A673 (cell line): Measurements from ENCODE around the gene ZNF81. TPM values are rescaled to one million over a fixed set of nuclear protein-coding genes. Genes with fewer than 3 reads are reported as not detected.

Experiments used
- BruUV-seq: library from RNA; stranded (reverse); fragments of 400-500 nt; replicated peaks from 2 replicates; lab custom pipeline; 2021; lab: Mats Ljungman, UMichigan
- CTCF ChIA-PET: fragments of 300-600 bp; sonication (Branson Sonifier 250); formaldehyde crosslinking; loops from one replicate; lab custom pipeline; 2022; ENCODE audit warnings: antibody characterized with exemption; lab: Charles Lee
- POLR2A ChIA-PET: fragments of 300-600 bp; sonication (Branson Sonifier 250); formaldehyde crosslinking; loops from one replicate; lab custom pipeline; 2022; ENCODE audit warnings: antibody characterized with exemption; ENCODE audit not compliant: low non-redundant PET; lab: Charles Lee
- DNase-seq: peaks from one replicate; pipeline ENCODE4 v3.0.0-alpha.2; 2015; ENCODE audit warnings: low spot score
- H3K27ac ChIP-seq: fragments of 200-600 bp; sonication (generic); 2 replicates; pipeline ENCODE4 v1.5.1; 2016; ENCODE audit warnings: mixed run types, low read depth, mild to moderate bottlenecking, mixed read lengths, antibody characterized with exemption, low read length; ENCODE audit not compliant: poor library complexity, severe bottlenecking
- H3K27me3 ChIP-seq: fragments of 200-600 bp; sonication (generic); replicated peaks from 2 replicates; pipeline ENCODE4 v1.6.1; 2017; ENCODE audit warnings: mixed run types, low read depth, mild to moderate bottlenecking, mixed read lengths, antibody characterized with exemption, low read length; ENCODE audit not compliant: insufficient read depth, poor library complexity
- H3K36me3 ChIP-seq: fragments of 200-600 bp; sonication (generic); 2 replicates; pipeline ENCODE4 v1.6.1; 2016; ENCODE audit warnings: mixed run types, mild to moderate bottlenecking, mixed read lengths, antibody characterized with exemption, low read length; ENCODE audit not compliant: insufficient read depth, poor library complexity, severe bottlenecking
- H3K4me1 ChIP-seq: fragments of 200-600 bp; sonication (generic); 2 replicates; pipeline ENCODE4 v1.6.1; 2017; ENCODE audit warnings: mixed run types, mild to moderate bottlenecking, mixed read lengths, antibody characterized with exemption, low read length; ENCODE audit not compliant: insufficient read depth, poor library complexity, severe bottlenecking
- H3K4me3 ChIP-seq: fragments of 200-600 bp; sonication (generic); 2 replicates; pipeline ENCODE4 v1.5.1; 2016; ENCODE audit warnings: low read depth, mixed run types, mild to moderate bottlenecking, mixed read lengths, low read length; ENCODE audit not compliant: poor library complexity, severe bottlenecking
- H3K9me3 ChIP-seq: fragments of 200-600 bp; sonication (generic); 2 replicates; pipeline ENCODE4 v1.6.1; 2016; ENCODE audit warnings: mixed run types, low read depth, mild to moderate bottlenecking, mixed read lengths, antibody characterized with exemption, low read length; ENCODE audit not compliant: poor library complexity, severe bottlenecking
- EZH2 ChIP-seq: fragments of 200-600 bp; sonication (generic); IDR thresholded peaks from 2 replicates; pipeline ENCODE4 v1.6.1; 2017; ENCODE audit warnings: borderline replicate concordance, low read depth, mild to moderate bottlenecking, mixed read lengths, antibody characterized with exemption, low read length; ENCODE audit not compliant: poor library complexity, severe bottlenecking
- intact Hi-C: fragments of 100-400 bp; cut with micrococcal nuclease; formaldehyde crosslinking; loops from one replicate; pipeline ENCODE4 v1.10.0; 2022; ENCODE audit not compliant: unreplicated experiment
- total RNA-seq: library from RNA; stranded (reverse); gene quantifications from 2 replicates; pipeline ENCODE4 v1.2.3, GENCODE V29; 2021
- TF ChIP-seq, protein P1 (sequence below): fragments of 300-800, 200-600 bp; sonication (generic); conservative IDR thresholded peaks from 2 replicates; pipeline ENCODE4 v1.5.1; 2017; ENCODE audit warnings: low read depth, mild to moderate bottlenecking, antibody characterized with exemption, low read length, moderate library complexity, mixed read lengths

Gene ZNF81
- total RNA-seq, 1 experiment from 2014 or later, result 11.2 TPM

DNA sequence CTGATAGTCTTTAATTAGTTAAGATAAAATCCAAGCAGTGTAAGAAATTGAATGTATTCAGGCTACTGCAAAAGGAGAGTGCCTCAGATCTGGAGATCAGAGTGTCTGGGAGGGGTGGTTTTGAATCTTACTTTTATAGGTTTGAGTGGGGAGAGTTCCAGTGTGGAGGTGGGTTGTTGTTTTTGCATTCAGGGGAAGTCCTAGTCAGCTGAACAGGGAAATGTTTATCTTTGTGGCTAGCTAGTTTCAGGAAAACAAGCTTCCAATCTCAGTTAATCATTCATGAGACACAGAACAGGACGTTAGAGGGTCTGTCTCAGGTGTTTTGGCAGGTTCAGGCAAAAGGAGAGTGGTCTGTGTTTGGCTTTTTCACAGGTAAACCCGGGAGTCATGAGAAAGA lies 26.0 kb downstream of the ZNF81 start:
- Histone ChIP-seq H3K4me1 (no peaks in the 10 kb centered on the region), H3K4me3 (no peak overlapping the region), H3K9me3 (no peaks in the 10 kb centered on the region), H3K27ac (no peak overlapping the region), H3K36me3 (no peaks in the 10 kb centered on the region), H3K27me3 (no peaks in the 10 kb centered on the region)
- no TSS peak for BruUV-seq
- CTCF ChIA-PET, result no interaction called here
- intact Hi-C loops, result no loop called here
- POLR2A ChIA-PET, result no interaction called here
- TF ChIP-seq, protein P1, sequence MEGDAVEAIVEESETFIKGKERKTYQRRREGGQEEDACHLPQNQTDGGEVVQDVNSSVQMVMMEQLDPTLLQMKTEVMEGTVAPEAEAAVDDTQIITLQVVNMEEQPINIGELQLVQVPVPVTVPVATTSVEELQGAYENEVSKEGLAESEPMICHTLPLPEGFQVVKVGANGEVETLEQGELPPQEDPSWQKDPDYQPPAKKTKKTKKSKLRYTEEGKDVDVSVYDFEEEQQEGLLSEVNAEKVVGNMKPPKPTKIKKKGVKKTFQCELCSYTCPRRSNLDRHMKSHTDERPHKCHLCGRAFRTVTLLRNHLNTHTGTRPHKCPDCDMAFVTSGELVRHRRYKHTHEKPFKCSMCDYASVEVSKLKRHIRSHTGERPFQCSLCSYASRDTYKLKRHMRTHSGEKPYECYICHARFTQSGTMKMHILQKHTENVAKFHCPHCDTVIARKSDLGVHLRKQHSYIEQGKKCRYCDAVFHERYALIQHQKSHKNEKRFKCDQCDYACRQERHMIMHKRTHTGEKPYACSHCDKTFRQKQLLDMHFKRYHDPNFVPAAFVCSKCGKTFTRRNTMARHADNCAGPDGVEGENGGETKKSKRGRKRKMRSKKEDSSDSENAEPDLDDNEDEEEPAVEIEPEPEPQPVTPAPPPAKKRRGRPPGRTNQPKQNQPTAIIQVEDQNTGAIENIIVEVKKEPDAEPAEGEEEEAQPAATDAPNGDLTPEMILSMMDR, result no peak
- TF ChIP-seq EZH2, result no peak
- DNase-seq, result no peak

DNA sequence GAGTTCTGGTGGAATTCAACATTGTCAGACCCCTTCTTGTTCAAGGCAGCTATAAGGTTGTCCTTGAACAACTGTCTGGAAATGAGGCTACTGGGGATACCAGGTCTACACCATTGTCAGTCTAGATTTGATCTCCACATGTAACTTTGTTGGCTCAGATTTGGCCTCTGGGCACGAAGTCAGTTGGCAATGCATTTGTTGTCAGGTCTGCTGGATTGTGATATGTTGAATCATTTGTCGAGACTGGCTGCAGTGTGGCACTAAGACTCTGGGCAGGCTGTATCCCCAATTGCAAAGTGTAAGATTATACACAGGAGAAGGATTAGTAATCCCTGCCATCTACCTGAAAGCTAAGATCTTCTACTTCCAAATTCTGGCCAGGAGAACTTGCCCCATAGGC lies 26.5 kb downstream of the ZNF81 start:
- Histone ChIP-seq H3K36me3 (no peaks in the 10 kb centered on the region), H3K9me3 (no peaks in the 10 kb centered on the region), H3K27ac (no peak overlapping the region), H3K4me1 (no peaks in the 10 kb centered on the region), H3K4me3 (no peak overlapping the region), H3K27me3 (no peaks in the 10 kb centered on the region)
- no TSS peak for BruUV-seq
- intact Hi-C loops, result no loop called here
- no peak for DNase-seq
- TF ChIP-seq, protein P1, result no peak
- TF ChIP-seq EZH2, result no peak
- CTCF ChIA-PET, result no interaction called here
- POLR2A ChIA-PET, result no interaction called here

DNA sequence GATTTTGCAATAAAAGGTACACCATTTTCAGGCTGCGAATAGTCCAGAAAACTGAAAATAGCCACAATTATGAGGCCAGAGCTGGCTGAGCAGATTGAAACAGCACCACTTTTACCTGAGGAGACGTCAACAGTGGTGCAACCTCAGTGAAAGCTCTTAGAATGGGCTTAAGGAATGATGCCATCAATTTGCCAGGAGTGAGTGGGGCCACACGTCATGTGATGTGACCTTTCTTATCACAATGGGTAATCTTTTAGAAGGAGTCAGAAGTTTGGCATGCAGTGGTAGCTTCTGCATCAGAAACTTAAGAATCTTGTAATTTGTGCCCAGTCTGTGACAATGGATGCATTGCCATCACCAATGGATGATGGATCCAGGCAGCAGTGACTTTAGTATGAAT lies 27.6 kb downstream of the ZNF81 start:
- BruUV-seq, result no TSS peak
- intact Hi-C loops, result no loop called here
- no peaks in the 10 kb centered on the region for H3K27me3 ChIP-seq
- TF ChIP-seq, protein P1, result no peak
- no peak for TF ChIP-seq EZH2
- no peaks in the 10 kb centered on the region for H3K9me3 ChIP-seq
- POLR2A ChIA-PET, result no interaction called here
- no peak for DNase-seq
- H3K4me1 ChIP-seq, result no peaks in the 10 kb centered on the region
- CTCF ChIA-PET, result no interaction called here
- H3K27ac ChIP-seq, result no peak overlapping the region
- H3K4me3 ChIP-seq, result no peak overlapping the region
- no peaks in the 10 kb centered on the region for H3K36me3 ChIP-seq
